Smooth muscle cell (in vitro differentiated cells): Measurements from ENCODE around the gene RHEBL1. TPM values are rescaled to one million over a fixed set of nuclear protein-coding genes. Genes with fewer than 3 reads are reported as not detected.

Source experiments
- DNase-seq: peaks from one replicate; lab custom pipeline; 2025; ENCODE audit not compliant: unreplicated experiment; lab: John Stamatoyannopoulos, UW
- H2AFZ ChIP-seq: fragments of 200-600 bp; sonication (generic); 2 replicates; pipeline ENCODE4 v1.6.0; 2016; ENCODE audit warnings: antibody characterized with exemption, low read depth, mild to moderate bottlenecking
- H3F3A ChIP-seq: fragments of 200-600 bp; sonication (generic); 2 replicates; pipeline ENCODE4 v1.6.0; 2017; ENCODE audit warnings: antibody characterized with exemption, low read depth
- H3K27ac ChIP-seq: fragments of 200-600 bp; sonication (generic); 2 replicates; pipeline ENCODE4 v1.5.1; 2016; ENCODE audit warnings: low read depth, mild to moderate bottlenecking
- H3K27me3 ChIP-seq: fragments of 200-600 bp; sonication (generic); 2 replicates; pipeline ENCODE4 v1.6.1; 2016; ENCODE audit warnings: low read depth, mild to moderate bottlenecking
- H3K36me3 ChIP-seq: fragments of 200-600 bp; sonication (generic); 2 replicates; pipeline ENCODE4 v1.5.1; 2016; ENCODE audit warnings: low read depth
- H3K4me1 ChIP-seq: fragments of 200-600 bp; sonication (generic); 2 replicates; pipeline ENCODE4 v1.5.1; 2016; ENCODE audit warnings: low read depth
- H3K4me2 ChIP-seq: fragments of 200-600 bp; sonication (generic); 2 replicates; pipeline ENCODE4 v1.6.0; 2016; ENCODE audit warnings: mild to moderate bottlenecking
- H3K4me3 ChIP-seq: fragments of 200-600 bp; sonication (generic); 2 replicates; pipeline ENCODE4 v1.5.1; 2016; ENCODE audit warnings: mild to moderate bottlenecking
- H3K79me2 ChIP-seq: fragments of 200-600 bp; sonication (generic); 2 replicates; pipeline ENCODE4 v1.6.0; 2016; ENCODE audit warnings: low read depth, mild to moderate bottlenecking
- H3K9ac ChIP-seq: fragments of 200-600 bp; sonication (generic); 2 replicates; pipeline ENCODE4 v1.6.0; 2016; ENCODE audit warnings: low read depth
- H3K9me3 ChIP-seq: fragments of 200-600 bp; sonication (generic); replicated peaks from 2 replicates; pipeline ENCODE4 v1.5.1; 2016; ENCODE audit warnings: low read depth
- H4K20me1 ChIP-seq: fragments of 200-600 bp; sonication (generic); 2 replicates; pipeline ENCODE4 v1.6.0; 2016; ENCODE audit warnings: low read depth
- CTCF ChIP-seq: fragments of 200-600 bp; sonication (generic); IDR thresholded peaks from 2 replicates; pipeline ENCODE4 v1.5.1; 2017; ENCODE audit warnings: borderline replicate concordance, mild to moderate bottlenecking, antibody characterized with exemption; ENCODE audit not compliant: insufficient read depth, poor library complexity, severe bottlenecking
- WGBS: methylation state at CpG from one replicate; pipeline ENCODE4 v1.1.7; 2016; ENCODE audit warnings: low lambda C conversion rate; 5-methylcytosine and 5-hydroxymethylcytosine counted together
- polyA plus RNA-seq: library from polyadenylated mRNA; unstranded; fragments of >200 nt; fragmentation: Nextera tagmentation; extraction: Ambion mirVana; gene quantifications from 2 replicates; pipeline ENCODE4 v1.2.1, GENCODE V29; 2016
- total RNA-seq: library from RNA; depleted of rRNA; stranded (reverse); fragments of >200 nt; gene quantifications from 2 replicates; pipeline ENCODE4 v1.2.3, GENCODE V29; 2014

The RHEBL1 gene
- total and polyA plus RNA-seq, 2 experiments from 2014 or later = 0.76 to 2.1 TPM

DNA sequence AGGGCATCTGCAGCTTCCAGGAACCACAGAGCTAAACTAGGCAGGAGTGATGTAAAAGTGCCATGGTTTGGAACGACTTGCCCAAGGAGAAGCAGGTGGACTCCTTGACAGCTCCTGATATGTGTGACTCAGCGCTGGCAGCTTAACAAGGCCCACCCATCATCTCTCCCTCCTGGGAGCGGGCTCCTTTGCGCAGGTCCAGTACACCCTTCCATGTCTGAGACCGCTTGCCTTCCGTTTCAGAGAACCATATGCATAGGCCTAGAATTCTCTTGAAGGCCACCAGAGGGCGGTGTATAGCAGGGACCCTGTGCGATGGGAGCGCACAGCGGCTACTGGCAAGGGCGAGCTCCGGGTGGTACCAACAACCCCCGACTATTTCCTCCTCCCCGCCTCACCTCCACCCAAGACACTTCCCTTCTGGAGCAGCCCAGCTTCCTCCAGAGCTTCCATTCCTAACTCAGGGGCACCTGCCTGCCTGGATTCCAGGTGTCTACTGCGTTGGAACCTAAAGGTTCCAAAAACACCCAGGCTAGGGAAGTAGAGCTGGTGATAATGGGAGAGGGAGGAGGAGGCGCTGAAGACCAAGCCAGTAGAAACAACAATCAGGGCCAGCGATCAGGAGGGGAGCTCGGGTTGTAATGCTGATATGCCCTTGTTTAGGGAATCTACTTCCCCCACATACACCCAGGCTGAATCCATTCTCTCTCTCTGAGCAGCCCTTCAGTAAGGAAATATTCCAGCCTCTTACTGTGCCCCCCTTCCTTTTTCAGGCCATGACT is 18.6 kb upstream of the RHEBL1 start:
- WGBS = 6% methylated on average over 18 of the region's 18 CpGs
- Histone ChIP-seq H3K9me3 (no peaks in the 10 kb centered on the region), H3K27me3 (peaks cover 50% of the 10 kb centered on the region), H2AFZ (no peak overlapping the region), H4K20me1 (no peaks in the 10 kb centered on the region), H3F3A (no peaks in the 10 kb centered on the region), H3K79me2 (no peaks in the 10 kb centered on the region), H3K4me1 (peaks cover 23% of the 10 kb centered on the region), H3K4me3 (peak overlapping the region; percentile 30), H3K9ac (no peak overlapping the region), H3K36me3 (no peaks in the 10 kb centered on the region), H3K27ac (no peak overlapping the region), H3K4me2 (peak overlapping the region; percentile 71)
- no peak for DNase-seq
- peak; percentile 76 for TF ChIP-seq CTCF

DNA sequence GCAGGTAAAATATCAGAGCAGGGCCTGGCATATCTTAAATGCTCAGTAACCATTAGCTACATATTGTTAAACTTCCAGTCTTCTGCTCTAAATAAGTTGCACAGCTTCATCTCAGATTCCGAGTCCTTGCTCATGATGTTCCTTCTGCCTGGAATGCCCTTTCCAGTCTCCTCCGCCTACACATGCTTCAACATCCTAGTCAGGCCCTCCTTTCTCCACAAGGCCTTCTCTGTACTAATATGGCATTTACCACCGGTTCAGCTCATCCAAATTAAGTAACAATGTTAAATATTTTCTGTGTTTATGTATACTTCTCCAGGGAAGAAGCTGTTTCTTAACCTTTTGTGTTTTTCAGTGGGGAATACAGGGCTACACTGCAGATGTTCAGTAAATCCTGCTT is 16.3 kb upstream of the RHEBL1 start:
- Histone ChIP-seq H3K4me2 (no peak overlapping the region), H3K4me1 (peaks cover 10% of the 10 kb centered on the region), H3K9me3 (no peaks in the 10 kb centered on the region), H2AFZ (no peak overlapping the region), H3K27me3 (peaks cover 28% of the 10 kb centered on the region), H3K79me2 (no peaks in the 10 kb centered on the region), H3K9ac (no peak overlapping the region), H3F3A (no peaks in the 10 kb centered on the region), H4K20me1 (no peaks in the 10 kb centered on the region), H3K4me3 (no peak overlapping the region), H3K36me3 (no peaks in the 10 kb centered on the region), H3K27ac (no peak overlapping the region)
- TF ChIP-seq CTCF = no peak
- 45% methylated on average over 3 of the region's 3 CpGs for WGBS
- DNase-seq = no peak

DNA sequence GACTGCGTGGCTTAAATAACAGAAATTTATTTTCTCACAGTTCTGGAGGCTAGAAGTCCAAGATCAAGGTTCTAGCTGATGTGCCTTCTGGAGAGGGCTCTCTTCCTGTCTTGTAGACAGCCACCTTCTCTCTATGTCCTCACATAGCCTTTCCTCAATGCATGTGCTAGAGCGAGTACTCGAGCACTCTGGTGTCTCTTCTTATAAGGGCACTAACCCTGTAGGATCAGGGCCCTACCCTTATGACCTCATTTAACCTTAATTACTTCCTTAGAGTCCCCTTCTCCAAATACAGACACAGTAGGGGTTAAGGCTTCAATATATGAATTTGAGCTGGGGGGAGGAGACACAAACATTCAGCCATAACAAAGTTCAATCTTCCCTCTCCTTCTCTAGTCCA is 14.7 kb upstream of the RHEBL1 start:
- peaks cover 11% of the 10 kb centered on the region for H3K27me3 ChIP-seq
- H4K20me1 ChIP-seq = no peaks in the 10 kb centered on the region
- no peak overlapping the region for H2AFZ ChIP-seq
- H3K4me1 ChIP-seq = no peaks in the 10 kb centered on the region
- H3K36me3 ChIP-seq = no peaks in the 10 kb centered on the region
- no peak for DNase-seq
- no peaks in the 10 kb centered on the region for H3K9me3 ChIP-seq
- no peak overlapping the region for H3K4me2 ChIP-seq
- no peaks in the 10 kb centered on the region for H3K79me2 ChIP-seq
- no peak overlapping the region for H3K27ac ChIP-seq
- WGBS = 97% methylated on average over 3 of the region's 3 CpGs
- no peak overlapping the region for H3K9ac ChIP-seq
- H3K4me3 ChIP-seq = no peak overlapping the region
- no peaks in the 10 kb centered on the region for H3F3A ChIP-seq
- no peak for TF ChIP-seq CTCF

- H3K36me3 ChIP-seq = no peaks in the 10 kb centered on the region
- no peak overlapping the region for H3K4me2 ChIP-seq
- no peaks in the 10 kb centered on the region for H3K4me1 ChIP-seq
- H2AFZ ChIP-seq = no peak overlapping the region
- no peaks in the 10 kb centered on the region for H4K20me1 ChIP-seq
- no peak overlapping the region for H3K4me3 ChIP-seq
- no peak for TF ChIP-seq CTCF
- no peak for DNase-seq
- no peak overlapping the region for H3K27ac ChIP-seq
- H3F3A ChIP-seq = no peaks in the 10 kb centered on the region
- no peaks in the 10 kb centered on the region for H3K9me3 ChIP-seq
- 69% methylated on average over 1 of the region's 1 CpG for WGBS
- H3K79me2 ChIP-seq = no peaks in the 10 kb centered on the region
- no peak overlapping the region for H3K9ac ChIP-seq
- H3K27me3 ChIP-seq = no peaks in the 10 kb centered on the region
Measured at GRCh38 chr12:49079793-49080192, 10.0 kb upstream of the RHEBL1 start.
